K562 (cell line): ENCODE results near the gene SPATA20. TPM values are rescaled to one million over a fixed set of nuclear protein-coding genes. Genes with fewer than 3 reads are reported as not detected.
A peak's percentile ranks its signal among the peaks of the same experiment; 100 is the strongest.

ENCODE experiments used
- ATAC-seq: fragments of 200-7000 bp; cut with Tn5 transposase; 3 replicates; pipeline ENCODE4 v1.9.1; 2020; ENCODE audit warnings: moderate library complexity
- BruUV-seq: library from RNA; stranded (reverse); fragments of 400-500 nt; replicated peaks from 2 replicates; lab custom pipeline; 2021; lab: Mats Ljungman, UMichigan
- CTCF ChIA-PET: fragments of 300-600 bp; formaldehyde crosslinking; extraction: SDS; loops from one replicate; lab custom pipeline; 2021; ENCODE audit warnings: low intra/inter-chr PET ratio; lab: Yijun Ruan, JAX
- POLR2A ChIA-PET: fragments of 300-600, 350-650 bp; sonication (Branson Sonifier 250); formaldehyde crosslinking; extraction: SDS; loops from one replicate; lab custom pipeline; 2021; ENCODE audit warnings: antibody characterized with exemption, inconsistent platforms; lab: Yijun Ruan, JAX
- DNase-seq, 4 experiments: peaks; one replicate each; pipeline versions ENCODE4 v3.0.0 to v3.0.0-alpha.2; 2011 to 2018; ENCODE audit warnings: low spot score in 3 of 4, mixed read lengths in 3 of 4; ENCODE audit errors: extremely low read depth in 1 of 4
- FAIRE-seq: peaks from 2 replicates; lab custom pipeline; 2011; peaks lifted over from hg19 to GRCh38; lab: Jason Lieb, UNC
- H2AFZ ChIP-seq: 2 replicates; pipeline ENCODE4 v1.6.0; 2011; ENCODE audit warnings: low read depth, low read length, control low read depth, inconsistent platforms
- H3K27ac ChIP-seq: fragments of 200-600 bp; 3 replicates; pipeline ENCODE4 v1.8.0; 2011; ENCODE audit warnings: low read depth, mild to moderate bottlenecking, control low read depth, inconsistent platforms, low read length, moderate library complexity, mixed read lengths; ENCODE audit errors: extremely low read depth
- H3K27me3 ChIP-seq, 2 experiments: fragments of 300-600 bp in 1 of 2; 2 replicates in 1 of 2; 3 replicates in 1 of 2; pipeline versions ENCODE4 v1.6.0 to v1.8.0; 2011; ENCODE audit warnings: inconsistent platforms in 2 of 2, low read length in 2 of 2, mild to moderate bottlenecking in 1 of 2, mixed read lengths in 1 of 2, moderate library complexity in 1 of 2; ENCODE audit not compliant: control insufficient read depth in 2 of 2, insufficient read depth in 2 of 2
- H3K36me3 ChIP-seq: fragments of 300-600 bp; 3 replicates; pipeline ENCODE4 v1.8.0; 2011; ENCODE audit warnings: mild to moderate bottlenecking, low read length, inconsistent platforms; ENCODE audit not compliant: control insufficient read depth, insufficient read depth
- H3K4me1 ChIP-seq, 2 experiments: fragments of 200-600 bp in 1 of 2; replicated peaks in 1 of 2; 2 replicates in 1 of 2; 3 replicates in 1 of 2; pipeline versions ENCODE4 v1.5.1 to v1.8.0; 2011; ENCODE audit warnings: inconsistent platforms in 2 of 2, low read length in 2 of 2, mild to moderate bottlenecking in 1 of 2, mixed read lengths in 1 of 2, moderate library complexity in 1 of 2; ENCODE audit not compliant: control insufficient read depth in 2 of 2, insufficient read depth in 2 of 2
- H3K4me2 ChIP-seq: 2 replicates; pipeline ENCODE4 v1.6.1; 2011; ENCODE audit warnings: low read length, control low read depth, inconsistent platforms, mixed read lengths; ENCODE audit not compliant: insufficient read depth
- H3K4me3 ChIP-seq: fragments of 200-600 bp; sonication (generic), shearing (Covaris generic); 2 replicates; pipeline ENCODE4 v1.5.1; 2016; ENCODE audit warnings: control low read depth, inconsistent platforms
- H3K79me2 ChIP-seq: fragments of 200-600 bp; 3 replicates; pipeline ENCODE4 v1.8.0; 2011; ENCODE audit warnings: low read length, inconsistent platforms; ENCODE audit not compliant: control insufficient read depth, insufficient read depth
- H3K9ac ChIP-seq, 2 experiments: 2 replicates each; pipeline versions ENCODE4 v1.6.0 to v1.6.1; 2011; ENCODE audit warnings: low read depth in 2 of 2, low read length in 2 of 2, control low read depth in 1 of 2, inconsistent platforms in 1 of 2, mild to moderate bottlenecking in 1 of 2, mixed read lengths in 1 of 2; ENCODE audit not compliant: insufficient read depth in 1 of 2
- H3K9me1 ChIP-seq: one replicate; pipeline ENCODE4 v1.6.0; 2011; ENCODE audit warnings: inconsistent platforms, mild to moderate bottlenecking, low read length, moderate library complexity; ENCODE audit not compliant: control insufficient read depth, insufficient read depth
- H3K9me3 ChIP-seq: replicated peaks from 2 replicates; pipeline ENCODE4 v1.5.1; 2011; ENCODE audit warnings: low read depth, low read length, inconsistent platforms; ENCODE audit not compliant: control insufficient read depth, insufficient read depth
- H4K20me1 ChIP-seq: replicated peaks from 2 replicates; pipeline ENCODE4 v1.6.1; 2011; ENCODE audit warnings: low read length, inconsistent platforms, mixed read lengths; ENCODE audit not compliant: control insufficient read depth, insufficient read depth
- CHD1 ChIP-seq: fragments of 200-600 bp; sonication (generic); IDR thresholded peaks from one replicate; pipeline ENCODE4 v1.6.1; 2012; ENCODE audit warnings: mild to moderate bottlenecking, moderate library complexity, low read length, inconsistent platforms
- JUND ChIP-seq, 2 experiments: IDR thresholded peaks; 2 replicates in 1 of 2; 3 replicates in 1 of 2; pipeline ENCODE4 v1.6.1; 2011; ENCODE audit warnings: borderline replicate concordance in 2 of 2, low read depth in 2 of 2, low read length in 2 of 2, improper control_type of control experiment in 1 of 2, missing biosample characterization in 1 of 2, missing genetic modification characterization in 1 of 2, missing genetic modification reagents in 1 of 2
- RB1 ChIP-seq: fragments of 450-650 bp; IDR thresholded peaks from 2 replicates; pipeline ENCODE4 v1.6.1; 2017; ENCODE audit warnings: low read depth, mild to moderate bottlenecking
- UBTF ChIP-seq, 2 experiments: IDR thresholded peaks; 2 replicates each; pipeline ENCODE4 v1.6.1; 2012; ENCODE audit warnings: improper control_type of control experiment in 2 of 2, low read depth in 2 of 2, low read length in 2 of 2, borderline replicate concordance in 1 of 2
- WGBS: fragments of 100-300 bp; shearing (Covaris generic); methylation state at CpG from one replicate; pipeline ENCODE4 v1.1.6; 2016; ENCODE audit warnings: low coverage, mixed read lengths; ENCODE audit not compliant: insufficient coverage; ENCODE audit errors: missing lambda C conversion rate; 5-methylcytosine and 5-hydroxymethylcytosine counted together
- in situ Hi-C: fragments of 300-500 bp; cut with MboI; formaldehyde crosslinking; loops from 4 replicates; pipeline ENCODE4 v1.15.0; 2018; ENCODE audit warnings: inconsistent platforms, mixed read lengths
- intact Hi-C: fragments of 100-400 bp; cut with micrococcal nuclease; formaldehyde crosslinking; loops from 2 replicates; pipeline ENCODE4 v1.14.2; 2022
- polyA plus RNA-seq, 8 experiments: library from polyadenylated mRNA; depleted of rRNA in 4 of 8; stranded (reverse) in 5 of 8; unstranded in 3 of 8; fragments of >200 nt; fragmentation: Nextera tagmentation in 2 of 8; fragmentation: Illumina TruSeq in 1 of 8; extraction: Ambion mirVana in 2 of 8; extraction: Trizol in 1 of 8; gene quantifications; 2 replicates each; pipeline versions ENCODE4 v1.2.1 to v1.2.3, GENCODE V29; 2011 to 2014; ENCODE audit warnings: inconsistent platforms in 1 of 8, missing spikeins in 1 of 8
- total RNA-seq, 7 experiments: library from RNA; depleted of rRNA in 6 of 7; stranded (reverse); fragments of >200 nt in 6 of 7; fragmentation: Illumina TruSeq in 2 of 7; extraction: Trizol in 2 of 7; gene quantifications; 2 replicates each; pipeline versions ENCODE4 v1.2.1 to v1.2.3, GENCODE V29; 2011 to 2021; ENCODE audit warnings: low replicate concordance in 1 of 7

The SPATA20 gene
- total and polyA plus RNA-seq, 9 of the 15 experiments (the other 6 are each of a cell fraction or from before 2014, with no cell fraction given), result 0.08 to 4.0 (median 1.5) TPM

GRCh38 chr17:50560185-50560824 is 13.3 kb downstream of the SPATA20 start, which contains the start of gene CACNA1G (continued):
- TF ChIP-seq JUND (IDR thresholded peaks at IDR 0.05; ENCODE audit: borderline replicate concordance, low read depth, low read length), result no peak
- no peak for TF ChIP-seq JUND (tag; IDR thresholded peaks at IDR 0.05; ENCODE audit: borderline replicate concordance, low read depth, low read length)
- peak; percentile 63 to 93; a peak in 3 of 4 replicates for TF ChIP-seq UBTF (IDR thresholded peaks at IDR 0.05; ENCODE audit: borderline replicate concordance in 1 of 2, low read depth in 2 of 2, low read length in 2 of 2)
- TF ChIP-seq RB1, result peak; percentile 43; the same call in 1 of the 2 replicates

- peaks cover 9 to 38% of the 10 kb centered on the region in 2 experiments for H3K4me1 ChIP-seq
- TF ChIP-seq CHD1, result no peak
- H3K36me3 ChIP-seq, result no peaks in the 10 kb centered on the region
- intact Hi-C loops (no loop called here), in situ Hi-C loops (no loop called here)
- peak overlapping the region; percentile 37; the same call in 1 of the 2 replicates for H3K4me3 ChIP-seq
- no peak overlapping the region for H2AFZ ChIP-seq
- no TSS peak for BruUV-seq
- peaks cover 20% of the 10 kb centered on the region; the same call in 1 of the 2 replicates for H4K20me1 ChIP-seq
- 0 out of 4 replicates have a peak overlapping the region, but pooled peaks of 1 of the 2 experiments have one; percentile 46 for H3K9ac ChIP-seq
- DNase-seq (peak in 1 of 4 experiments; percentile 29), ATAC-seq (no peak), FAIRE-seq (no peak)
- no peak overlapping the region for H3K4me2 ChIP-seq
- ChIA-PET POLR2A (interaction anchor here (0.5 to 1.6 kb wide), 5 partner anchors 10 to 156 kb away, joined by 3 to 7 read pairs (median 3); no protein-coding TSS in a partner anchor), CTCF (no interaction called here)
- WGBS, result 11% methylated on average over 37 of the region's 88 CpGs
- H3K79me2 ChIP-seq, result no peaks in the 10 kb centered on the region
- peaks cover 25 to 49% of the 10 kb centered on the region in 2 experiments for H3K27me3 ChIP-seq
- H3K9me3 ChIP-seq, result no peaks in the 10 kb centered on the region
- no peak overlapping the region for H3K27ac ChIP-seq
- H3K9me1 ChIP-seq, result no peaks in the 10 kb centered on the region
Measured at GRCh38 chr17:50560931-50561745, 14.2 kb downstream of the SPATA20 start.
